Measurements from ENCODE around the gene TBK1. TPM values are rescaled to one million over a fixed set of nuclear protein-coding genes. Genes with fewer than 3 reads are reported as not detected.

The TBK1 gene
- total and polyA plus RNA-seq, 10 of the 15 experiments (the other 5 are each of a cell fraction or from before 2014, with no cell fraction given): 13.4 to 49.3 (median 37.7) TPM

DNA sequence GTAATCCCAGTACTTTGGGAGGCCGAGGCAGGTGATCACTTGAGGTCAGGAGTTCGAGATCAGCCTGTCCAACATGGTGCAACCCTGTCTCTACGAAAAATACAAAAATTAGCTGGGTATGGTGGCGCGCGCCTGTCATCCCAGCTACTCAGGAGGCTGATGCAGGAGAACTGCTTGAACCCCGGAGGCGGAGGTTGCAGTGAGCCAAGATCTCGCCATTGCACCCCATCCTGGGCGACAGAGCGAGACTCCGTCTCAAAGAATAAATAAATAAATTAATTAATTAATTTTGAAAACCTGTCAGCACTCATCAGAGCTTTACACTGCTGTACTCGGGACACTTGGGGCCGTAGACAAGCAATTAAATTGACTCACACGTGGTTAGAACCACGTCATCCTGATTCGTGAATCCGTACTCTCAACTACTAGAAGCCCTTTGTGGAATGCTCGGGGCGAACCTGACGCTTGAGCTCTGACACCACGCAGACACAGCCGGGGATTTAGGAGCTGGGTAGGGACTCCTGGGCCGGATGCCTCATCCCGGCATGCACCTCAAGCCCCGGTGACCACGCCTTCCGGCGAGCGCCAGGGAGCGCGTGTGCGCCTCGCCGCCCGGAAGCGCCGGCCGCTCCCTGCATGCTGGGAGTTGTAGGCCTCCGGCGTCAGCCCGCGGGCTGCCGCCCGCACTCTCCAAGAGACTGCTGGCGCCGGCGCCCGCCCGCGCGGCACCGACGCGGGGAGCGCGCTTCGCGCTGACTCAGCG is 48.0 kb upstream of the TBK1 start, which contains the start of gene XPOT (continued):
- TF ChIP-seq HCFC1 (IDR thresholded peaks at IDR 0.05; ENCODE audit: low read length): peak; percentile 92
- TF ChIP-seq RAD21 (IDR thresholded peaks at IDR 0.05; ENCODE audit: insufficient read depth, low read depth, low read length): no peak
- peak; percentile 87; the same call in 1 of the 2 replicates for TF ChIP-seq CREB1 (IDR thresholded peaks at IDR 0.05; ENCODE audit: low read depth)
- TF ChIP-seq NR2C2 (IDR thresholded peaks at IDR 0.05; ENCODE audit: borderline replicate concordance, control insufficient read depth, insufficient read length, low read depth): no peak
- TF ChIP-seq IRF3 (IDR thresholded peaks at IDR 0.05): no peak
- TF ChIP-seq ZNF274 (IDR thresholded peaks at IDR 0.05; ENCODE audit: insufficient read depth, insufficient read length): no peak
- TF ChIP-seq POU2F2 (IDR thresholded peaks at IDR 0.05; ENCODE audit: borderline replicate concordance, low read depth, low read length): peak; percentile 57; the same call in 2 of the 3 replicates
- 0 out of 2 replicates have a peak, but pooled peaks have one; percentile 84 for TF ChIP-seq RB1 (IDR thresholded peaks at IDR 0.05; ENCODE audit: borderline replicate concordance)
- TF ChIP-seq, protein P1, sequence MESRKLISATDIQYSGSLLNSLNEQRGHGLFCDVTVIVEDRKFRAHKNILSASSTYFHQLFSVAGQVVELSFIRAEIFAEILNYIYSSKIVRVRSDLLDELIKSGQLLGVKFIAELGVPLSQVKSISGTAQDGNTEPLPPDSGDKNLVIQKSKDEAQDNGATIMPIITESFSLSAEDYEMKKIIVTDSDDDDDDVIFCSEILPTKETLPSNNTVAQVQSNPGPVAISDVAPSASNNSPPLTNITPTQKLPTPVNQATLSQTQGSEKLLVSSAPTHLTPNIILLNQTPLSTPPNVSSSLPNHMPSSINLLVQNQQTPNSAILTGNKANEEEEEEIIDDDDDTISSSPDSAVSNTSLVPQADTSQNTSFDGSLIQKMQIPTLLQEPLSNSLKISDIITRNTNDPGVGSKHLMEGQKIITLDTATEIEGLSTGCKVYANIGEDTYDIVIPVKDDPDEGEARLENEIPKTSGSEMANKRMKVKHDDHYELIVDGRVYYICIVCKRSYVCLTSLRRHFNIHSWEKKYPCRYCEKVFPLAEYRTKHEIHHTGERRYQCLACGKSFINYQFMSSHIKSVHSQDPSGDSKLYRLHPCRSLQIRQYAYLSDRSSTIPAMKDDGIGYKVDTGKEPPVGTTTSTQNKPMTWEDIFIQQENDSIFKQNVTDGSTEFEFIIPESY (IDR thresholded peaks at IDR 0.05): no peak
- TF ChIP-seq EGR1 (IDR thresholded peaks at IDR 0.05; ENCODE audit: borderline replicate concordance in 1 of 2, low read depth in 2 of 2, low read length in 2 of 2): peak; percentile 37 to 83; a peak in 2 of 3 replicates
- 0 out of 2 replicates have a peak, but pooled peaks have one; percentile 23 for TF ChIP-seq MEF2A (IDR thresholded peaks at IDR 0.05; ENCODE audit: insufficient read depth, low read depth, low read length)
- no peak for TF ChIP-seq FOXM1 (IDR thresholded peaks at IDR 0.05; ENCODE audit: low read depth, low read length)
- peak; percentile 66 for TF ChIP-seq NR2C1 (IDR thresholded peaks at IDR 0.05)
- TF ChIP-seq FOXK2 (IDR thresholded peaks at IDR 0.05): no peak
- TF ChIP-seq, protein P2, sequence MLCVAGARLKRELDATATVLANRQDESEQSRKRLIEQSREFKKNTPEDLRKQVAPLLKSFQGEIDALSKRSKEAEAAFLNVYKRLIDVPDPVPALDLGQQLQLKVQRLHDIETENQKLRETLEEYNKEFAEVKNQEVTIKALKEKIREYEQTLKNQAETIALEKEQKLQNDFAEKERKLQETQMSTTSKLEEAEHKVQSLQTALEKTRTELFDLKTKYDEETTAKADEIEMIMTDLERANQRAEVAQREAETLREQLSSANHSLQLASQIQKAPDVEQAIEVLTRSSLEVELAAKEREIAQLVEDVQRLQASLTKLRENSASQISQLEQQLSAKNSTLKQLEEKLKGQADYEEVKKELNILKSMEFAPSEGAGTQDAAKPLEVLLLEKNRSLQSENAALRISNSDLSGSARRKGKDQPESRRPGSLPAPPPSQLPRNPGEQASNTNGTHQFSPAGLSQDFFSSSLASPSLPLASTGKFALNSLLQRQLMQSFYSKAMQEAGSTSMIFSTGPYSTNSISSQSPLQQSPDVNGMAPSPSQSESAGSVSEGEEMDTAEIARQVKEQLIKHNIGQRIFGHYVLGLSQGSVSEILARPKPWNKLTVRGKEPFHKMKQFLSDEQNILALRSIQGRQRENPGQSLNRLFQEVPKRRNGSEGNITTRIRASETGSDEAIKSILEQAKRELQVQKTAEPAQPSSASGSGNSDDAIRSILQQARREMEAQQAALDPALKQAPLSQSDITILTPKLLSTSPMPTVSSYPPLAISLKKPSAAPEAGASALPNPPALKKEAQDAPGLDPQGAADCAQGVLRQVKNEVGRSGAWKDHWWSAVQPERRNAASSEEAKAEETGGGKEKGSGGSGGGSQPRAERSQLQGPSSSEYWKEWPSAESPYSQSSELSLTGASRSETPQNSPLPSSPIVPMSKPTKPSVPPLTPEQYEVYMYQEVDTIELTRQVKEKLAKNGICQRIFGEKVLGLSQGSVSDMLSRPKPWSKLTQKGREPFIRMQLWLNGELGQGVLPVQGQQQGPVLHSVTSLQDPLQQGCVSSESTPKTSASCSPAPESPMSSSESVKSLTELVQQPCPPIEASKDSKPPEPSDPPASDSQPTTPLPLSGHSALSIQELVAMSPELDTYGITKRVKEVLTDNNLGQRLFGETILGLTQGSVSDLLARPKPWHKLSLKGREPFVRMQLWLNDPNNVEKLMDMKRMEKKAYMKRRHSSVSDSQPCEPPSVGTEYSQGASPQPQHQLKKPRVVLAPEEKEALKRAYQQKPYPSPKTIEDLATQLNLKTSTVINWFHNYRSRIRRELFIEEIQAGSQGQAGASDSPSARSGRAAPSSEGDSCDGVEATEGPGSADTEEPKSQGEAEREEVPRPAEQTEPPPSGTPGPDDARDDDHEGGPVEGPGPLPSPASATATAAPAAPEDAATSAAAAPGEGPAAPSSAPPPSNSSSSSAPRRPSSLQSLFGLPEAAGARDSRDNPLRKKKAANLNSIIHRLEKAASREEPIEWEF (IDR thresholded peaks at IDR 0.05; ENCODE audit: insufficient replicate concordance, low read depth, low read length): no peak
- TF ChIP-seq E4F1 (IDR thresholded peaks at IDR 0.05; ENCODE audit: borderline replicate concordance, partially characterized antibody): no peak
- TF ChIP-seq BACH1 (IDR thresholded peaks at IDR 0.05; ENCODE audit: borderline replicate concordance): no peak
- TF ChIP-seq CHD4 (IDR thresholded peaks at IDR 0.05): no peak
- no peak for TF ChIP-seq KDM1A (IDR thresholded peaks at IDR 0.05; ENCODE audit: borderline replicate concordance)

Data from GM12878 (cell line).